GM13976 (cell line): Measurements from ENCODE around the gene VSNL1.
A peak's percentile ranks its signal among the peaks of the same experiment; 100 is the strongest.

Experiments used
- DNase-seq: peaks from one replicate; pipeline ENCODE4 v3.0.0; 2012; ENCODE audit warnings: low spot score
- in situ Hi-C: fragments of 300-500 bp; cut with MboI; formaldehyde crosslinking; loops from one replicate; pipeline ENCODE4 v1.12.0; 2022; ENCODE audit warnings: low sequenced_read_pairs, mixed read lengths, inconsistent platforms; ENCODE audit not compliant: unreplicated experiment
- TF ChIP-seq, protein P1 (sequence below): IDR thresholded peaks from 2 replicates; pipeline ENCODE4 v1.5.1; 2012; ENCODE audit warnings: borderline replicate concordance, mild to moderate bottlenecking; ENCODE audit not compliant: insufficient read depth; ENCODE audit errors: extremely low read depth, missing control alignments, control extremely low read depth

VSNL1 gene

GRCh38 chr2:17518212-17519154 is 22.0 kb upstream of the VSNL1 start, which contains the start of gene RAD51AP2:
RAD51AP2 (minus strand) TSS chr2:17518440; CDS start chr2:17518415, 25 bp downstream.
- peak; percentile 87 for DNase-seq
- TF ChIP-seq, protein P1, sequence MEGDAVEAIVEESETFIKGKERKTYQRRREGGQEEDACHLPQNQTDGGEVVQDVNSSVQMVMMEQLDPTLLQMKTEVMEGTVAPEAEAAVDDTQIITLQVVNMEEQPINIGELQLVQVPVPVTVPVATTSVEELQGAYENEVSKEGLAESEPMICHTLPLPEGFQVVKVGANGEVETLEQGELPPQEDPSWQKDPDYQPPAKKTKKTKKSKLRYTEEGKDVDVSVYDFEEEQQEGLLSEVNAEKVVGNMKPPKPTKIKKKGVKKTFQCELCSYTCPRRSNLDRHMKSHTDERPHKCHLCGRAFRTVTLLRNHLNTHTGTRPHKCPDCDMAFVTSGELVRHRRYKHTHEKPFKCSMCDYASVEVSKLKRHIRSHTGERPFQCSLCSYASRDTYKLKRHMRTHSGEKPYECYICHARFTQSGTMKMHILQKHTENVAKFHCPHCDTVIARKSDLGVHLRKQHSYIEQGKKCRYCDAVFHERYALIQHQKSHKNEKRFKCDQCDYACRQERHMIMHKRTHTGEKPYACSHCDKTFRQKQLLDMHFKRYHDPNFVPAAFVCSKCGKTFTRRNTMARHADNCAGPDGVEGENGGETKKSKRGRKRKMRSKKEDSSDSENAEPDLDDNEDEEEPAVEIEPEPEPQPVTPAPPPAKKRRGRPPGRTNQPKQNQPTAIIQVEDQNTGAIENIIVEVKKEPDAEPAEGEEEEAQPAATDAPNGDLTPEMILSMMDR = no peak
- in situ Hi-C loops = no loop called here

- no peak for DNase-seq
- in situ Hi-C loops = no loop called here
- TF ChIP-seq, protein P1 = no peak
Measured at GRCh38 chr2:17519486-17519885, 21.0 kb upstream of the VSNL1 start.

DNA sequence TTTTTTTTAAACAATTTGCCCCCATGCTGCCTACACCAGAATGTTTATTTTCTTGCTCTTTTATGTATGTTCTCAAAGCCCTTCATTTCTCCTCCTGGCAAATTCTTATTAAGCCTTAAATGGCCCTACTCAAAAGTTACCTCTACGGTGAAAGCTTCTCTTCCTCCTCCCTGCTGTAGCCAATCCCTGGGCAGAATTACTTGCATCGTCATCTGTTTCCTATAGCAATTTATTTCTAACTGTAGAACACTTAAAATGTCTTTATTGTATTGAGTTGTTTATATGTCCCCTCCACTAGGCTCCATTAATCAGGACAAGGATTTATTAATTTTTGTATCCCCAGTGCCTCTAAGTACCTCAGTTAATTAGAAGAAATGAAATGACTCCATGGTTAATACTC is 19.7 kb upstream of the VSNL1 start:
- TF ChIP-seq, protein P1 = no peak
- no peak for DNase-seq
- in situ Hi-C loops = no loop called here

- in situ Hi-C loops = no loop called here
- no peak for DNase-seq
Measured at GRCh38 chr2:17521621-17522020, 18.9 kb upstream of the VSNL1 start.

GRCh38 chr2:17522303-17522702 is 18.2 kb upstream of the VSNL1 start:
- no peak for DNase-seq
- TF ChIP-seq, protein P1 = no peak
- in situ Hi-C loops = no loop called here

More at GRCh38 chr2:17521621-17522020, 18.9 kb upstream of the VSNL1 start:
- TF ChIP-seq, protein P1 = no peak

DNA sequence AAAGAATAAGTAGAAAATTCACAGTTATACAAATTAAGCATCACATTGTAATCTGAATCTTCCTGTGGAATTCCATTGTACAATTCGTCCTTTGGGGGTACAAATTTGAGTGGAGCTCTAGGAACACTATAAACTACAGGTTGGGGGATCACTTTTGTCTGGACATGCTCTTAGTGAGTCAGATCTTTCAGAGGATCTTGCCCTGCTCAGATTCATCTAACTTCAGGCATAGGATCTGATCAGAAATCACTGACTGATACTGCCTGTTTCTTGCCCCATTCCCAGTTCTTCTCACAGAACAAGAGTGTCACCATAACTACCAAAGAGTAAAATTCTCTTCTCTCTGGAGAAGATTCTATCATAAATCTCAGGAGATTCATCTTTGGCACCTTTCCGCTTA is 10.7 kb upstream of the VSNL1 start:
- no peak for DNase-seq
- in situ Hi-C loops = no loop called here
- TF ChIP-seq, protein P1 = no peak
